ENCODE data around the gene IL12RB1. TPM values are rescaled to one million over a fixed set of nuclear protein-coding genes. Genes with fewer than 3 reads are reported as not detected.

IL12RB1 gene
- total and polyA plus RNA-seq, 2 donors (not counting 3 experiments of a cell fraction or from before 2014, with no cell fraction given) = not detected

DNA sequence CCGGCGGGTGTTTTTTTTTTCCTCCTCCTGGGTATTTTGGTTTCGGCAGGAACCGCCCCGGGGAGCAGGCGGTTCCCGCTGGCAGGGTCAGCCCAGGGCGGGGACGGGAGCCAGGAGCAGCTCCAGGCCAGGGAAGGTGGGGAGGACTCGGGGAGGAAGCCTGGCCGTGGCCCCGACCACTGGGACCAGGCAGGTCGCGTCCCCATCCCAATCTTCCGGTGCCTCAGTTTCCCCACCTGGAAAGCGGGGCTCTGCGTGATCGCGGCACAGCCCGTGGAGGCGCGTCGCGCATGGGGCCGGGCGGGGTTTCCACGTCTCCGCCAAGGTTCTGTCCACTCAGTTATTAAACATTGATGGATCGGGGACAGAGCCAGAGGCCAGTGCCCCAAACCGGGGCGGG lies 34.8 kb downstream of the IL12RB1 start:
- H3K4me1 ChIP-seq (ENCODE audit: control insufficient read depth, extremely low read depth, insufficient read depth, low read length) = no peaks in the 10 kb centered on the region
- DNase-seq (ENCODE audit: low read depth, low spot score) = no peak
- no peaks in the 10 kb centered on the region for H3K9me3 ChIP-seq (replicated peaks; ENCODE audit: control insufficient read depth, insufficient read depth, low read length)
- no peak overlapping the region for H3K4me3 ChIP-seq (replicated peaks in 1 of 3; ENCODE audit: insufficient read depth in 1 of 3, low read depth in 1 of 3, low read length in 3 of 3)
- no peaks in the 10 kb centered on the region for H3K36me3 ChIP-seq (ENCODE audit: control insufficient read depth in 2 of 2, extremely low read depth in 1 of 2, insufficient read depth in 2 of 2, low read length in 2 of 2)
- H2AFZ ChIP-seq (ENCODE audit: low read depth, low read length) = no peak overlapping the region
- intact Hi-C loops (cut with micrococcal nuclease) (no loop called here), dilution Hi-C loops (cut with MboI; ENCODE audit: extremely low pct_ligation_motif_present, low sequenced_read_pairs) (no loop called here)
- H3K9ac ChIP-seq (replicated peaks; ENCODE audit: extremely low read depth, insufficient read depth, low read length) = no peak overlapping the region
- no peaks in the 10 kb centered on the region for H4K20me1 ChIP-seq (replicated peaks; ENCODE audit: control insufficient read depth, extremely low read depth, insufficient read depth, low read length)
- ChIA-PET POLR2A (no interaction called here), CTCF (interaction anchor here (0.7 kb wide), 1 partner anchor 10 kb away, joined by 3 read pairs; no protein-coding TSS in a partner anchor)
- no peak for FAIRE-seq
- H3K27ac ChIP-seq (ENCODE audit: insufficient read depth, low read depth, low read length) = no peak overlapping the region
- H3K9me1 ChIP-seq (replicated peaks; ENCODE audit: control insufficient read depth, extremely low read depth, insufficient read depth, low read length) = no peaks in the 10 kb centered on the region
- BruUV-seq (replicated peaks) = no TSS peak
- TF ChIP-seq GATA2 (IDR thresholded peaks at IDR 0.05; ENCODE audit: insufficient read depth, insufficient read length, low read depth, low read length) = no peak
- TF ChIP-seq EZH2 (IDR thresholded peaks at IDR 0.05; ENCODE audit: borderline replicate concordance, low read depth, low read length, severe bottlenecking) = peak; percentile 46
- H3K4me2 ChIP-seq (ENCODE audit: insufficient read depth, low read length) = no peak overlapping the region
- no peaks in the 10 kb centered on the region for H3K79me2 ChIP-seq (ENCODE audit: control insufficient read depth, insufficient read depth, low read length)
- H3K27me3 ChIP-seq (ENCODE audit: control insufficient read depth in 2 of 2, insufficient read depth in 2 of 2, low read length in 2 of 2) = peaks cover 2 to 5% of the 10 kb centered on the region in 2 experiments

DNA sequence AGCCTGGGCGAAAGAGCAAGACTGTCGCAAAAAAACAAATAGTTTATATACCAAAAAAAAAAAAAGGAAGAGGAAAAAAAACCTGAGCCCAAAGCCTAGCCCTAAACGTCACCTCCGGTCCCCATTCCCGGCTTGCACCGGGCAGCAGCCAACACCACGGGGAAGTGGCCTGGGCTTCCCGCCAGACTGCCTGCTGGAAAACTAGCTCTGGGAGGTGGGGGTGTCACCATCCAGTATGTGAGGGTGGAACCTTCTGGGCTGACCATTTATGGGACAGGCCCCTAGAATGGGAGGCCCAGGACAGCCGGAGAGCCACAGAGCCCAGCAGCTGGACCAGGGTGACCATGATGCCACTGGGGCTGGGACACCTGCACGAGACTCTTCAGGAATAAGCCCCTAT lies 37.3 kb downstream of the IL12RB1 start:
- no peak for TF ChIP-seq POLR2A (IDR thresholded peaks at IDR 0.05; ENCODE audit: low read depth, low read length)
- no peak for TF ChIP-seq EZH2 (IDR thresholded peaks at IDR 0.05; ENCODE audit: borderline replicate concordance, low read depth, low read length, severe bottlenecking)
- TF ChIP-seq GATA2 (IDR thresholded peaks at IDR 0.05; ENCODE audit: insufficient read depth, insufficient read length, low read depth, low read length) = no peak
- no peak for TF ChIP-seq JUN (IDR thresholded peaks at IDR 0.05; ENCODE audit: borderline replicate concordance, insufficient read depth, insufficient read length, low read depth)
- TF ChIP-seq, protein P1, sequence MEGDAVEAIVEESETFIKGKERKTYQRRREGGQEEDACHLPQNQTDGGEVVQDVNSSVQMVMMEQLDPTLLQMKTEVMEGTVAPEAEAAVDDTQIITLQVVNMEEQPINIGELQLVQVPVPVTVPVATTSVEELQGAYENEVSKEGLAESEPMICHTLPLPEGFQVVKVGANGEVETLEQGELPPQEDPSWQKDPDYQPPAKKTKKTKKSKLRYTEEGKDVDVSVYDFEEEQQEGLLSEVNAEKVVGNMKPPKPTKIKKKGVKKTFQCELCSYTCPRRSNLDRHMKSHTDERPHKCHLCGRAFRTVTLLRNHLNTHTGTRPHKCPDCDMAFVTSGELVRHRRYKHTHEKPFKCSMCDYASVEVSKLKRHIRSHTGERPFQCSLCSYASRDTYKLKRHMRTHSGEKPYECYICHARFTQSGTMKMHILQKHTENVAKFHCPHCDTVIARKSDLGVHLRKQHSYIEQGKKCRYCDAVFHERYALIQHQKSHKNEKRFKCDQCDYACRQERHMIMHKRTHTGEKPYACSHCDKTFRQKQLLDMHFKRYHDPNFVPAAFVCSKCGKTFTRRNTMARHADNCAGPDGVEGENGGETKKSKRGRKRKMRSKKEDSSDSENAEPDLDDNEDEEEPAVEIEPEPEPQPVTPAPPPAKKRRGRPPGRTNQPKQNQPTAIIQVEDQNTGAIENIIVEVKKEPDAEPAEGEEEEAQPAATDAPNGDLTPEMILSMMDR (IDR thresholded peaks at IDR 0.05; ENCODE audit: extremely low read depth in 1 of 2, insufficient read depth in 1 of 2, low read depth in 1 of 2, low read length in 2 of 2) = no peak
- TF ChIP-seq, protein P2, sequence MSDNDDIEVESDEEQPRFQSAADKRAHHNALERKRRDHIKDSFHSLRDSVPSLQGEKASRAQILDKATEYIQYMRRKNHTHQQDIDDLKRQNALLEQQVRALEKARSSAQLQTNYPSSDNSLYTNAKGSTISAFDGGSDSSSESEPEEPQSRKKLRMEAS (IDR thresholded peaks at IDR 0.05; ENCODE audit: insufficient read depth, insufficient read length) = no peak
- TF ChIP-seq FOS (IDR thresholded peaks at IDR 0.05; ENCODE audit: borderline replicate concordance, insufficient read depth, low read length) = no peak
- TF ChIP-seq POLR2AphosphoS5 (IDR thresholded peaks at IDR 0.05; ENCODE audit: insufficient read depth, low read depth, low read length) = no peak
- TF ChIP-seq MYC (IDR thresholded peaks at IDR 0.05; ENCODE audit: low read depth, low read length) = no peak
- H3K9me3 ChIP-seq (replicated peaks; ENCODE audit: control insufficient read depth, insufficient read depth, low read length) = no peaks in the 10 kb centered on the region
- no peak overlapping the region for H3K9ac ChIP-seq (replicated peaks; ENCODE audit: extremely low read depth, insufficient read depth, low read length)
- POLR2A ChIA-PET = no interaction called here
- no peaks in the 10 kb centered on the region for H3K79me2 ChIP-seq (ENCODE audit: control insufficient read depth, insufficient read depth, low read length)
- H3K36me3 ChIP-seq (ENCODE audit: control insufficient read depth in 2 of 2, extremely low read depth in 1 of 2, insufficient read depth in 2 of 2, low read length in 2 of 2) = no peaks in the 10 kb centered on the region
- H3K27me3 ChIP-seq (ENCODE audit: control insufficient read depth in 2 of 2, insufficient read depth in 2 of 2, low read length in 2 of 2) = peaks cover 2 to 5% of the 10 kb centered on the region in 2 experiments
- dilution Hi-C loops (cut with MboI; ENCODE audit: extremely low pct_ligation_motif_present, low sequenced_read_pairs) = no loop called here
- intact Hi-C loops (cut with micrococcal nuclease) = no loop called here
- no peak overlapping the region for H3K27ac ChIP-seq (ENCODE audit: insufficient read depth, low read depth, low read length)
- no peaks in the 10 kb centered on the region for H3K9me1 ChIP-seq (replicated peaks; ENCODE audit: control insufficient read depth, extremely low read depth, insufficient read depth, low read length)
- H3K4me1 ChIP-seq (ENCODE audit: control insufficient read depth, extremely low read depth, insufficient read depth, low read length) = peaks cover 5% of the 10 kb centered on the region
- DNase-seq (ENCODE audit: low read depth, low spot score) = peak; percentile 29
- no peak overlapping the region for H3K4me3 ChIP-seq (replicated peaks in 1 of 3; ENCODE audit: insufficient read depth in 1 of 3, low read depth in 1 of 3, low read length in 3 of 3)
- H2AFZ ChIP-seq (ENCODE audit: low read depth, low read length) = peak overlapping the region; percentile 2
- FAIRE-seq = no peak
- H3K4me2 ChIP-seq (ENCODE audit: insufficient read depth, low read length) = no peak overlapping the region
- BruUV-seq (replicated peaks) = no TSS peak
- CTCF ChIA-PET = no interaction called here
- H4K20me1 ChIP-seq (replicated peaks; ENCODE audit: control insufficient read depth, extremely low read depth, insufficient read depth, low read length) = no peaks in the 10 kb centered on the region

All from endothelial cell of umbilical vein (primary cell).